ENCODE results near the gene PRDX6.

DNA sequence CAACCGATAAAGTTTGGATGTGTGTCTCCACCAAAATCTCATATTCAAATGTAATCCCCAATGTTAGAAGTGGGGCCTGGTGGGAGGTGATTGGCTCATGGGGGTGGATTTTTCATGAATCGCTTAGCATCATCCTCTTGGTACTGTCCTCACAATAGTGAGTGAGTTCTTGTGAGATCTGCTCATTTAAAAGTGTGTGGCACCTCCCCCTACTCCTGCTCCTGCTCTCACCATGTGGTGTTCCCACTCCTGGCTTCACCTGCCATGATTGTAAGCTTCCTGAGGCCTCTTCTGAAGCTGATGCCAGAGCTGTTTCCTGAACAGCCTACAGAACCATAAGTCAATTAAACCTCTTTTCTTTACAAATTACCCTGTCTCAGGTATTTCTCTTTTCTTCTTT lies 28.2 kb upstream of the PRDX6 start:
- TF ChIP-seq, protein P1, sequence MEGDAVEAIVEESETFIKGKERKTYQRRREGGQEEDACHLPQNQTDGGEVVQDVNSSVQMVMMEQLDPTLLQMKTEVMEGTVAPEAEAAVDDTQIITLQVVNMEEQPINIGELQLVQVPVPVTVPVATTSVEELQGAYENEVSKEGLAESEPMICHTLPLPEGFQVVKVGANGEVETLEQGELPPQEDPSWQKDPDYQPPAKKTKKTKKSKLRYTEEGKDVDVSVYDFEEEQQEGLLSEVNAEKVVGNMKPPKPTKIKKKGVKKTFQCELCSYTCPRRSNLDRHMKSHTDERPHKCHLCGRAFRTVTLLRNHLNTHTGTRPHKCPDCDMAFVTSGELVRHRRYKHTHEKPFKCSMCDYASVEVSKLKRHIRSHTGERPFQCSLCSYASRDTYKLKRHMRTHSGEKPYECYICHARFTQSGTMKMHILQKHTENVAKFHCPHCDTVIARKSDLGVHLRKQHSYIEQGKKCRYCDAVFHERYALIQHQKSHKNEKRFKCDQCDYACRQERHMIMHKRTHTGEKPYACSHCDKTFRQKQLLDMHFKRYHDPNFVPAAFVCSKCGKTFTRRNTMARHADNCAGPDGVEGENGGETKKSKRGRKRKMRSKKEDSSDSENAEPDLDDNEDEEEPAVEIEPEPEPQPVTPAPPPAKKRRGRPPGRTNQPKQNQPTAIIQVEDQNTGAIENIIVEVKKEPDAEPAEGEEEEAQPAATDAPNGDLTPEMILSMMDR (conservative IDR thresholded peaks at IDR 0.05) = no peak
- no peak for TF ChIP-seq EZH2 (IDR thresholded peaks at IDR 0.05; ENCODE audit: low read depth)

All from PC-9 (cell line).